ENCODE data around the gene SIKE1.
"Not testable (repeated sequence)": the region's sequence is repeated elsewhere in the genome, so short reads cannot be mapped to it uniquely, and the experiment has no call there.

Gene SIKE1

DNA sequence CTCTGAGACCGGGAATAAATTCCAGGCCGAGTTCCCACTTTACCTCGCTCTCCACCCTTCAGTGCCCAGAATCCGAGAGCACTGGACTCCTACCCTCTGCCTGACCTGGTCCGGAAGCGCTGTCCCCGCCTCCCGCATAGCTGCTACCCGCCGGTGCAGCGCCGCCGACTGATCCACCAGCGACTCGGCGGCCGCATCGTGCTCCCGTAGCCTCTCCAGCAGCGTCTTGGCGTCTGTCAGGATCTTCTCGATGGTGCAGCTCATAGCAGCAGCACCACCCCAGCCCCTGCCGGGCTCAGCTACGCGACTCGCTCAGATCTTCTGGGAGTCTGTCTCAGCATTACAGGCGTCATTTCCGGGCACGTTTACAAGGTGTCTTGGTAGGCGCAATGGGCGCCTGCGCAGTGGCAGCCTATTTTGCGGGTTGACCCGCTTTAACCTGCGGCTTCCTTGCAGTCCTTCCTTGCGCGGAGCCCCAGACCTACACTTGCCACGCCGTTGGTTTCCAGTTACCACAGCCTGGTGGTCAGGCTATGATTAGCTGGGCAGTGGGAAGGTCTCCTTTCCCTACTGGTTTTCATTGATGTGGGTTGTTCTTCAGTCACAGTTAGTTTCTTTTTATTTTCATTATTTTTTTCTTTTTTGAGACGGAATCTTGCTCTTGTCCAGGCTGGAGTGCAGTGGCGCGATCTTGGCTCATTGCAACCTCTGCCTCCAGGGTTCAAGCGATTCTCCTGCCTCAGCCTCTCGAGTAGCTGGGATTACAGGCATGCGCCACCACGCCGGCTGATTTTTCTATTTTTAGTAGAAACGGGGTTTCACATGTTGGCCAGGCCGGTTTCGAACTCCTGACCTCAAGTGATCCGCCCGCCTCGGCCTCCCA is at the start of gene SIKE1:
Gene SIKE1 (minus strand): TSS at position 342 of the 883 bp plus-strand sequence. CDS start 78 bp downstream, at position 264.
- peak; percentile 90 for DNase-seq (ENCODE audit: low read depth, low spot score)

DNA sequence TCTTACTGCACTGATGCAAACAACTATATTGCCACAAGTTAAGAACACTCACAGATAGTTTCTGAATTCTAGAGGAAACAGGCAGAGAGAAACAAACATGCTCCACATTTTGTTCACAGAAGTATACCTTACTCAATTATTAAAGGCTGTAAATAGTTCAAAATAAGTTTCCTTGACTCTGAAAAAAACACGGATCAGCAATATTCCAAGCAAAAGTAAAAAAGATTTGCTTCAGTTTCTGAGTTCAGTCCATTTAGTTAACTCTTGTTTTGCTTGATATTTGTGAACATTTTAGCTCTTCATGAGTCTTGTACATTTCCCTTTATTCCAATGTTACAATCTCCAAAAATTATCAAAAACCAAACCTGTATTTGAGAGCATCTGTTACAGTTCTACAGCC is 49.6 kb upstream of the SIKE1 start:
- not testable (repeated sequence) for DNase-seq (ENCODE audit: low read depth, low spot score)

DNA sequence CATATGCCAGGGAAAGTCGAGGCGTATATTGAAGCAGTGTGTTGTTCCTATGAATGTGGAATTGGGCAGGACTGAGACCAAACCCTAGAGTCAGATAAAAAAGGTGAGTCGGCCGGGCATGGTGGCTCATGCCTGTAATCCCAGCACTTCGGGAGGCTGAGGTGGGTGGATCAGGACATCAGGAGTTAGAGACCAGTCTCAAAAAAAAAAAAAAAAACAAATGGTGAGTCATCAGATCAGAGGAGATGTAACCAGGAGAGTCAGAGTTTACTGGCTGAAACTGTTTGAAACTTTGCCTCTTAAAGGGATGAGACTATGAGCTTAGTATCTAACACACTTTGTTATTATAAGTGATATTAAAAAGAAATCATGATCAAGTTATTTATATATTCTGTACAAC is 47.8 kb upstream of the SIKE1 start:
- DNase-seq (ENCODE audit: low read depth, low spot score): no peak

DNA sequence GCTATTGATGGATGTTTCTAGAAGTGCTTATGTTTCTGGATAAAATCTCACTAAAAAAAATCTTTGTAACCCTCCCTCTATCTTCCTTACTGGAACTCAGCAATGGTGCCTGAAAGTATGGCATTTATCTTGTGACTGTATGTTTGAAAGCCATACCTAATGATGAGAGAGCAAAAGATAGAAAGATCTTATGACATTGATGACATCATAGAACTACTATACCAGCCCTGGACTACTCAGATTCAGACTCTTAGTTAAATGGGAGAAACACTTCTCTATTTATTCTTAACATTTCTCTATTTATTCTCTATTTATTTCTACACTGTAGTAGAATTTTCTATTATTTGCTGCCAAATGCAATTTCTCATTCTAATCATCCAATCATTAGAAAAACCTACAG is 41.5 kb upstream of the SIKE1 start:
- DNase-seq (ENCODE audit: low read depth, low spot score): no peak

DNA sequence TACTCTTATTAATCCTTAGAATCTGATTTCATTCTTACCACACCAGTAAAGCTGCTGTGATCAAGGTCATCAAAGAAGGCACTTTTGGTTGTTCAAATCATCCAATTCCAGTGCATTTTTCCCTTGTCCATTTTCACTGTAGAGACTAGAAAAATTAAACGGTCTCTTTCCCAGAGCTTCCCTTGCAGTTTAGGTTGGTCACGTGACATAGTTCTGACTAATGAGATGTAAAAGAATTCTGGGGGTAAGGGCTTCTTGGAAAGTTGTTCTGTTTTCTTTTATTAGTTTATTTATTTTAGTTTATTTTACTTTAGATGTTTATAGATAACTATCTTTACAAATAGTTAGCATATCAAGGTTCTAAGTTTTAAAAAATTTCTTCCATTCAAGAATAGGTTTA is 39.9 kb upstream of the SIKE1 start:
- no peak for DNase-seq (ENCODE audit: low read depth, low spot score)

DNA sequence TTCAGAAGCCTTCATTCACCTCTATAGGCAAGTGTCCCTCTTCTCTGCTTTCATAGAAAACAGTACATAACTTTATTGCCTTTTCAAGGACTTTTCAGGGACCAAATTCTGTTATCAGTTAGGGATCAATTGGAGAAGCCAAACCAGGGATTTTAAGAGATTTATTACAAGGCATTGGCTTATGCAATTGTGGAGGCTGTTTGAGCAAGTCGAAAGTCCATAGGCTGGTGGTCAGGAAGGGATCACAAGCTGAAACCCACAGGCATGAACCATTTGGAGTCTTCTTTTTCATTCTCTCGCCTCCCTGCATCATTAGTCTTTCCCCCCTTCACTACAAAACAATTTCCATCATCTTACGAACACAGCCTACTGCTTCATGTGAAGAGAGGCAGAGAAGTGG is 39.4 kb upstream of the SIKE1 start:
- no peak for DNase-seq (ENCODE audit: low read depth, low spot score)

DNA sequence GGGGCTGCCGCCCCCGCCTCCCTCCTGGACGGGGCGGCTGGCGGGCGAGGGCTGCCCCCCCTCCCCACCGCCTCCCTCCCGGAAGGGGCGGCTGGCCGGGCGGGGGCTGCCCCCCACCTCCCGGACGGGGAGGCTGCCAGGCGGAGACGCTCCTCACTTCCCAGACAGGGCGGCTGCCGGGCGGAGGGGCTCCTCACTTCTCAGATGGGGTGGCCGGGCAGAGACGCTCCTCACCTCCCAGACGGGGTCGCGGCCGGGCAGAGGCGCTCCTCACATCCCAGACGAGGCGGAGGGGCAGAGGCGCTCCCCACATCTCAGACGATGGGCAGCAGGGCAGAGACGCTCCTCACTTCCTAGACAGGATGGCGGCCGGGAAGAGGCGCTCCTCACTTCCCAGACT is 24.0 kb upstream of the SIKE1 start:
- not testable (repeated sequence) for DNase-seq (ENCODE audit: low read depth, low spot score)

DNA sequence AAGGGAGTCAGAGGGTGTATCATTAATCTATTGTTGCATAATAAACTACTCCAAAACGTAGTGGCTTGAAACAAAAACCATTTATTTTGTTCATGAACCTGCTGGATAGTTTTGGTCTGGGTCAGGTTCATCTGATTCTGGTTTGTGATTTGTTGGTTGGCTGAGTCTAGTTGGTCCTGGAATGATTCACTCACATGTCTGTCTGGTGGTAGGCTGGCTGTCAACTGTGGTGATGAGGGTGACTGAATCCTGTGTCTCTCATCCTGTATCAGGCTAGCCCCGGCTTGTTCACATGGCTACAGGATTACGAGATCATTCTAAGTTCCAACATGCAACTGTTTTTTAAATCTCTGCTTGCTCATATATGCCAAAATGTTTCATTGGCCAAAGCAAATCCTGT is 22.5 kb upstream of the SIKE1 start:
- DNase-seq (ENCODE audit: low read depth, low spot score): no peak

DNA sequence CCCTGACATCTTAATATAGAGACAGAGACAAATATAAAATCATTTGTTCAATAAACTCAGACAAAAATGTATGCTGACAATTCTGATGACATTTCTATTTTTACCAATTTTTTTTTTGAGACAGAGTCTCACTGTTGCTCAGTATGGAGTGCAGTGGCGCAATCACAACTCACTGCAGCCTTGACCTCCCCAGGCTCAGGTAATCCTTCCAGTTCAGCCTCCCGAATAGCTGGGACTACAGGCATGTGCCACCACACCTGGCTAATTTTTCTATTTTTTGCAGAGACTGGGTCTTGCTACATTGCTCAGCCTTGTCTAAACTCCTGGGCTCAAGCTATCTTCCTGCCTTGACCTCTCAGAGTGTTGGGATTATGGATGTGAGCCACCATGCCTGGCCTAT is 13.6 kb upstream of the SIKE1 start:
- no peak for DNase-seq (ENCODE audit: low read depth, low spot score)

DNA sequence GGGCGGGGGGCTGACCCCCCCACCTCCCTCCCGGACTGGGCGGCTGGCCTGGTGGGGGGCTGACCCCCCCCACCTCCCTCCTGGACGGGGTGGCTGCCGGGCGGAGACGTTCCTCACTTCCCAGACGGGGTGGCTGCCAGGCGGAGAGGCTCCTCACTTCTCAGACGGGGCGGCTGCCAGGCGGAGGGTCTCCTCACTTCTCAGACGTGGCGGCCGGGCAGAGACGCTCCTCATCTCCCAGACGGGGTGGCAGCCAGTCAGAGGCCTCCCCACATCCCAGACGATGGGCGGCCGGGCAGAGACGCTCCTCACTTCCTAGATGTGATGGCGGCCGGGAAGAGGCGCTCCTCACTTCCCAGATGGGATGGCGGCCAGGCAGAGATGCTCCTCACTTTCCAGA is 10.1 kb upstream of the SIKE1 start:
- not testable (repeated sequence) for DNase-seq (ENCODE audit: low read depth, low spot score)

DNA sequence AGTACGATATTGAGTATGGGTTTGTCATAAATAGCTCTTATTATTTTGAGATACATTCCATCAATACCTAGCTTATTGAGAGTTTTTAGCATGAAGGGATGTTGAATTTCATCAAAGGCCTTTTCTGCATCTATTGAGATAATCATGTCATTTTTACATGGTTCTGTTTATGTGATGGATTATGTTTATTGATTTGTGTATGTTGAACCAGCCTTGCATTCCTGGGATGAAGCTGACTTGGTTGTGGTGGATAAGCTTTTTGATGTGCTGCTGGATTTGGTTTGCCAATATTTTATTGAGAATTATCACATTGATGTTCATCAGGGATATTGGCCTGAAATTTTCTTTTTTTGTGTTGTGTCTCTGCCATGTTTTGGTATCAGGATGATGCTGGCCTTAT is 6.0 kb upstream of the SIKE1 start:
- DNase-seq (ENCODE audit: low read depth, low spot score): not testable (repeated sequence)

DNA sequence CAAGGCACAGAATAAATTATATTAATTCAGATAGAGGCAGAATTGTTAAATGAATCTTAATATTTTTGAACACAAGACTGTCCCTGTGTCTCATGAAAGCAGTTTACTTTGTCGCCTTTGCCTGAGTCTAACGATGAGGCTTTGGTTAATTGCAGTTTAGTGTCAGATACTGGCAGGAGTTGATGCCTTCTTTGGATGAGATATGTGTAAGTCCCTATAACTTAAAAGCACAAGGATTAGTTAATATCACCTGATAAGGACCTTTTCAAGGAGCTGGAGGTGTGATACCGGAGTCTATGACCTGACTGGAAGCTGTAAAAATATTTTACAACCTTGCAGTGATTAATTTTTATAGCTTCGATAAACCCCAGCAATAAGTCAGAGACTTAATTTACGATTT is 2.0 kb upstream of the SIKE1 start:
- no peak for DNase-seq (ENCODE audit: low read depth, low spot score)

DNA sequence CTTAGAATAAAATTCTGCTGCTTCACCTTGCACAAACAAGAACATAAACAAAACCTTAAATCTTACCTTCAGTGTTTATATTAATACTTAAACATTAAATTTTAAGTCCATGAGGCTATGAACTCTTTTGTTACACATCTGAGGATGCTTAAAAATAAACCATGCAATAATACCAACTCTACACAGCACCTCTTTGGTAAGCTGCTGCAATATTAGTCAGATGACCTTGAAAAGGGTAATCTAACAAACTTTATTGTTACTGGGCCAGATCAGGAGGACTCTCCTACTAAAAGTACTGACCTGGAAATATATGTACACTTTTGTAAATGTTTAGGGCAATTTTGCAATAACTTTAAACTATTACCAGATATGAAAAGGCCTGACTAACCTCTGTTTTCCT is 763 bp downstream of the SIKE1 start:
- no peak for DNase-seq (ENCODE audit: low read depth, low spot score)

DNA sequence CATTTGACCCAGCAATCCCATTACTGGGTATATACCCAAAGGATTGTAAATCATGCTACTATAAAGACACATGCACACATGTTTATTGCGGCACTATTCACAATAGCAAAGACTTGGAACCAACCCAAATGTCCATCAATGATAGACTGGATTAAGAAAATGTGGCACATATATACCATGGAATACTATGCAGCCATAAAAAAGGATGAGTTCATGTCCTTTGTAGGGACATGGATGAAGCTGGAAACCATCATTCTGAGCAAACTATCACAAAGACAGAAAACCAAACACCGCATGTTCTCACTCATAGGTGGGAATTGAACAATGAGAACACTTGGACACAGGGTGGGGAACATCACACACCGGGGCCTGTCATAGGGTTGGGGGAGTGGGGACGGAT is 3.8 kb downstream of the SIKE1 start:
- not testable (repeated sequence) for DNase-seq (ENCODE audit: low read depth, low spot score)

DNA sequence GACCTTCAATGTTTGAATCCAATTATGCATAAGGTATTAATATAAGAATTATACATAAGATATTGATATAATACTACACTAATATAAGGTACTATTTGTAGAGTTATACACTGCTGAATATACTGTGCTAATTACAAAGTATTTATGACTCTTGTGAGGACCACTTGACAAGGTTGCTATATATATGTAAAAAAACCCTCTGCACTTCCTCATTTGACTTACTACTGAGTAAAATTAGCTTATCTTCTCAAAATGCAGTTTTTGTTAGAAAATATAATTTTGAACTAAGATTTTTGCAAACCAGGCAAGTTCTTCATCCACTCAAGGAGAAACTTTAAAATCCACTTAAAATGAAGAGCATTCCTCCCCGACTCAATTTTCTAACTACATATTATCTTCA is 8.5 kb downstream of the SIKE1 start:
- no peak for DNase-seq (ENCODE audit: low read depth, low spot score)

DNA sequence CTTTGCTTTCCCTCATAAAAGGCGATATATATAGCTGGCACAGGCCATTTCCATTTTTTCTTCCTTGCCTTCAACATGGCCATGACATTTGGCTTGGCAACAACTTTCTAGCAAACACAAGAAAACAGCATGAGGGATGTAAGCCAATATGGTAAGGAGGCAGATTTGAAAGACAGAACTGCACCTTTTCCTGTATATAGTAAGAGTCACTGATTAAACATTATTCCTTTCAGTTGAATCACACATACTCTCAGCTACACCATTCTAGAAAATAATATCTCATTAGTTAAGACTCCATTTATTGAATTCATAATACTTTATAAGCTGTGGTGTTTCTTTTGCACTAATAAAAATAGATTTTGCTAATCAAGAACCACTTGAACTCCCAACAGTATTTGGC is 9.5 kb downstream of the SIKE1 start:
- DNase-seq (ENCODE audit: low read depth, low spot score): no peak

DNA sequence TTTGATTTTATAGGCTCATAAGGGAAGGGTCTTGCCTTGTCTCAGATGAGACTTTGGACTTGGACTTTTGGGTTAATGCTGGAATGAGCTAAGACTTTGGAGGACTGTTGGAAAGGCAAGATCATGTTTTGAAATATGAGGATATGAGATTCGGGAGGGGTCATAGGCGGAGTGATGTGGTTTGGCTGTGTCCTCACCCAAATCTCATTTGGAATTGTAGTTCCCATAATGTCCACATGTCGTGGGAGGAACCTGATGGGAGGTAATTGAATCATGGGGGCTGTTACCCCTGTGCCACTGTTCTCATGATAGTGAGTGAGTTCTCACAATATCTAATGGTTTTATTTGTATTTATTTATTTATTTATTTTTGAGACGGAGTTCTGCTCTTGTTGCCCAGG is 15.8 kb downstream of the SIKE1 start:
- no peak for DNase-seq (ENCODE audit: low read depth, low spot score)

DNA sequence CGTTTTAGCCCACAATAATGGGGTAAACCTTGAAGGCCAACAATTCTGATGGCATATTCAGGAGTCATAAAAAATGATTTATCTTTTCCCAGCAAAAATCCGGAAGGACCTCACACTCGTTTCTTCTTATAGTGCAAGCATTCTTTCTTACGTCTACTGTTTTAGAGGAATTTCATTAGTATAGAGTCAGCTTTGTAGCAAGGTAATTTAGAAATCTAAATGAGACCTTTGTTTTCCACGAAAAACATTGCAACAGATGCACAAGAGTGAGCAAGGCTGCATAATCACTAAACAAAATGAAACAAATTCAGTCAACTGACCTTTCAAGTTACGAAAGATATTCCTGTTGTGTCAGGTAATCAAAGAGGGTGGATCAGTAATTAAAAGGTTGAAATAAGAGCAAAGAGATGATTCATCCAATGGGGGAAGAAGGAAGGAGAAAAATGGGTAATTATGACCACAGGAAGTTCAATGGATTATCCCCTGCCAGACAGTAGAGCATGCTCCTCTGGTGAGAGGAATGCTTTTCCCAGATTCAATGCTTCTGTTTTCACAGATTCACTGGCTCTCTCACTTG is 22.1 kb downstream of the SIKE1 start:
- no peak for DNase-seq (ENCODE audit: low read depth, low spot score)

DNA sequence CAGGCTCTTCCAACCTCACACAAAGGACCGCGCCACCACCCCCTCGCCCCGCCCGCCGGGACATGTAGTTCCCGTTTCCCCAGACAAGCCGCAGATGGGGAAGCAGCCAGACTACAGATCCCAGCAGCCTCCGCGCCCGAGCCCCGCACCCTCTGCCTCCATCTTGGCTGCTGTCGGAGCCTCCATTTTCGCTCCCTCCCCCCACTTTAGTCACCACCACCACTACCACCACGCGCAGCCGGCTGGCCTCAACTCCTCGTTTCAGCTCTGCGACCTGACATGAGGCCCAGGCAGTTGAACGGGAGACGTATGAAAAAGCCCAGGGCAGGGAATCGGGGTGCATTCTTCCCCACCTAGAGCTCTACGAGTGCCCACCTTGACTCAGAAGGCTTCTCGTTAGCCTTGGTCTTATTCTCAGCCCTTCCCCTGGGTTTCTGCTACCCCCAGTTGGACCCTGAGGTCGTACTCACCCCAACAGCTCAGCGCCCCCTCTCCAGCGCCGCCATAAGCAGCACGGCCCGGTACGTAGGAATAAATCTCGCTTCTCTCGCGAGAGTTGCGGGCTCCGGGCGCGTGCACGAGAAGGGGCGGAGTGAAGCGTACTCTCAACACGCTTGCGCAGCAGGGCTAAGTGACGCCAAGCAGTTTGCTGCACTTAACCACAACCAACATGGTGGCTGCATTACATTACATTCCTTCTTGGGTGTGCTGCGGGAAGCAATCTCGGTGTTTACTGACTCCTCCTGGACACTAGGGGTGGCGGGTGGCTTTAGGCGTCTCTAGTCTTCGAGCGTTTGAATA is 22.8 kb downstream of the SIKE1 start, which contains the start of gene CSDE1:
Gene CSDE1 (minus strand): TSS at position 530 of the 801 bp plus-strand sequence. CDS start 18,094 bp downstream, outside the sequence.
- DNase-seq (ENCODE audit: low read depth, low spot score): peak; percentile 96

DNA sequence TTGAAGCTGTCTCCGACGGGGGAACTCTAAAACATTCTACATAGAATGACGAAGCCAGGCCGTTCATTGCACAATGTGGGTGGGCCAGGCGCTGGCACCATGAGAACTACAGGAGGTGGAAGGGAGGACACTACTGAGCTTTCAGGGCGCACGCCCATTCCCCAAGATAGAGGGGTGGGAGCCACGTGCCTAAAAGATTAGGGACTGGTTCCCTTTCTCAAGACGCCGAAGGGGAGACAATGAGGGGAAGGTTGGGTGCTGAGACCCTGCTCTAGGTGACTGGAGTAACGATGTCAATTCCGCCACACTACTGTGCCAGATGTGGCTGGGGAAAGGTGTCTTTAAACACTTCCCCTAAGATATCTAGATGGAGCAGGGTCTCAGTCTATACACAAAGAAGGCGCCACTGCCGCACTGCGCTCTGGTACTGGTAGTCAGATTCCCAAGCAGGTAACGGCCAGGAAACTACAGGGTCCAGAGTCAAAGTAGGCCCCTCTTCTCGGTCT is 23.5 kb downstream of the SIKE1 start:
- DNase-seq (ENCODE audit: low read depth, low spot score): no peak

DNA sequence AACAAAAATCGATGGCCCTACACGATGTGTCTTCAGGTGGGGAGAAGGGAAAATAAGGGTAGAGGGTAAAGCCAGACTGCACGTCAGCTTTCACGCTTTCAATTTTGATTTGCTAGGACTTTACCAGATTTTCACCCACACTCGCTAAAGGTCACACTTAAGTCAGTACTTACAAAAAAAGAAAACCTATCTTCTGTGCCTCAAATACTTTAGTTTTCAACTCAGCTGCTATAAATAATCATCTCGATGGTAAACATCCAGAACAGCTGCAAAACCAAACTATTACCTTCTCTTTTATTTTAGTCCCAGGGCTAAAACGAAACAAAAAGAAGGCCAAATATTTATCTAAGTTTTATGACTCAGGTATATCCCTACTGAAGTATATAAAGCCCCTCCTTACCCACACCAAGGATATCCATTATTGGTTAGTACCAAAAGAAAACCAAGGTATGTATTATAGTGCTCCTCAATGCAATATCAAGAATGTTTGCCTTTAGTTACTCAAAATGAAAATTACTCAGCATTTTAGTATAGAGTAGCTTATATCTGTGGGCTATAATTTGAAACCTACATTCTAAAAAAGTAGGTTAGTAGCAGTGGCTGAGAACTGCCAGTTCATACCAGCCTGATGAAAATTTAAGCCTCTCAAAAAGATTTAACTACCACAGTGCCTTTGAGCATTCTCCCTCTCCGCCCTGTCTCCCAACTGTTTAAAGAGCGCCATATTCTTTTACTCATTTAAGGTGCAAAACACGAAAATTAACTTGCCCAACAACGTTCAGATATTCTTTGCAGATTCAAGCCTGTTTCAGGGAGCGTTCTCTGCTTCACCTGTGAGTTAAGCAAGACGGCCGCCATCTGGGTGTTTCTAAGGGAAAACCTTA is 24.2 kb downstream of the SIKE1 start:
- DNase-seq (ENCODE audit: low read depth, low spot score): no peak
